Endothelial cell of umbilical vein (primary cell): ENCODE data around the gene PCDH19. TPM values are rescaled to one million over a fixed set of nuclear protein-coding genes. Genes with fewer than 3 reads are reported as not detected.

ENCODE experiments used
- BruUV-seq: library from RNA; stranded (reverse); fragments of 400-500 nt; replicated peaks from 2 replicates; lab custom pipeline; 2021; lab: Mats Ljungman, UMichigan
- CTCF ChIA-PET: fragments of 300-600, 350-600 bp; sonication (Branson Sonifier 250); formaldehyde crosslinking; loops from one replicate; lab custom pipeline; 2021; ENCODE audit warnings: antibody characterized with exemption, inconsistent platforms; lab: Charles Lee
- POLR2A ChIA-PET: fragments of 300-600, 350-600 bp; sonication (Branson Sonifier 250); formaldehyde crosslinking; loops from one replicate; lab custom pipeline; 2021; ENCODE audit warnings: antibody characterized with exemption, inconsistent platforms; lab: Charles Lee
- DNase-seq: peaks from one replicate; pipeline ENCODE4 v3.0.0-alpha.2; 2011; ENCODE audit warnings: low read depth, low spot score
- FAIRE-seq: peaks from 2 replicates; lab custom pipeline; 2011; peaks lifted over from hg19 to GRCh38; lab: Jason Lieb, UNC
- H2AFZ ChIP-seq: 2 replicates; pipeline ENCODE4 v1.6.0; 2012; ENCODE audit warnings: low read depth, low read length, control low read depth, inconsistent platforms
- H3K27ac ChIP-seq: 2 replicates; pipeline ENCODE4 v1.5.1; 2011; ENCODE audit warnings: low read depth, mild to moderate bottlenecking, control low read depth, low read length, moderate library complexity; ENCODE audit not compliant: insufficient read depth
- H3K27me3 ChIP-seq, 2 experiments: 2 replicates each; pipeline versions ENCODE4 v1.6.0 to v1.6.1; 2011; ENCODE audit warnings: low read length in 2 of 2, mixed read lengths in 1 of 2; ENCODE audit not compliant: control insufficient read depth in 2 of 2, insufficient read depth in 2 of 2
- H3K36me3 ChIP-seq, 2 experiments: 2 replicates in 1 of 2; 3 replicates in 1 of 2; pipeline ENCODE4 v1.5.1; 2011; ENCODE audit warnings: low read length in 2 of 2, mild to moderate bottlenecking in 1 of 2, moderate library complexity in 1 of 2; ENCODE audit not compliant: control insufficient read depth in 2 of 2, insufficient read depth in 2 of 2; ENCODE audit errors: extremely low read depth in 1 of 2
- H3K4me1 ChIP-seq: 3 replicates; pipeline ENCODE4 v1.5.1; 2011; ENCODE audit warnings: mild to moderate bottlenecking, low read length; ENCODE audit not compliant: control insufficient read depth, insufficient read depth; ENCODE audit errors: extremely low read depth
- H3K4me2 ChIP-seq: 2 replicates; pipeline ENCODE4 v1.6.1; 2011; ENCODE audit warnings: low read length, control low read depth, mixed read lengths; ENCODE audit not compliant: insufficient read depth
- H3K4me3 ChIP-seq, 3 experiments: fragments of 200-600 bp in 1 of 3; sonication (generic), shearing (Covaris generic) in 1 of 3; replicated peaks in 1 of 3; 2 replicates each; pipeline ENCODE4 v1.5.1; 2011 to 2016; ENCODE audit warnings: control low read depth in 3 of 3, low read length in 3 of 3, mild to moderate bottlenecking in 2 of 3, inconsistent platforms in 1 of 3, low read depth in 1 of 3, moderate library complexity in 1 of 3; ENCODE audit not compliant: insufficient read depth in 1 of 3
- H3K79me2 ChIP-seq: 2 replicates; pipeline ENCODE4 v1.6.0; 2012; ENCODE audit warnings: low read length, inconsistent platforms; ENCODE audit not compliant: control insufficient read depth, insufficient read depth
- H3K9ac ChIP-seq: replicated peaks from 2 replicates; pipeline ENCODE3; 2011; ENCODE audit warnings: low read length, control low read depth; ENCODE audit not compliant: insufficient read depth; ENCODE audit errors: extremely low read depth
- H3K9me1 ChIP-seq: replicated peaks from 3 replicates; pipeline ENCODE4 v1.6.0; 2011; ENCODE audit warnings: mild to moderate bottlenecking, low read length; ENCODE audit not compliant: control insufficient read depth, insufficient read depth; ENCODE audit errors: extremely low read depth
- H3K9me3 ChIP-seq: replicated peaks from 2 replicates; pipeline ENCODE4 v1.5.1; 2012; ENCODE audit warnings: low read length, inconsistent platforms; ENCODE audit not compliant: control insufficient read depth, insufficient read depth
- H4K20me1 ChIP-seq: replicated peaks from 2 replicates; pipeline ENCODE3; 2011; ENCODE audit warnings: mild to moderate bottlenecking, low read length; ENCODE audit not compliant: control insufficient read depth, insufficient read depth; ENCODE audit errors: extremely low read depth
- EZH2 ChIP-seq: IDR thresholded peaks from 2 replicates; pipeline ENCODE4 v1.6.1; 2012; ENCODE audit warnings: borderline replicate concordance, low read depth, mild to moderate bottlenecking, moderate library complexity, low read length, inconsistent platforms; ENCODE audit not compliant: severe bottlenecking
- FOS ChIP-seq: IDR thresholded peaks from 2 replicates; pipeline ENCODE4 v1.6.1; 2011; ENCODE audit warnings: mild to moderate bottlenecking, low read length, moderate library complexity, borderline replicate concordance; ENCODE audit not compliant: insufficient read depth
- GATA2 ChIP-seq: IDR thresholded peaks from 2 replicates; pipeline ENCODE4 v1.7.0; 2011; ENCODE audit warnings: low read depth, mild to moderate bottlenecking, moderate library complexity, mixed read lengths, low read length; ENCODE audit not compliant: insufficient read length, insufficient read depth
- JUN ChIP-seq: IDR thresholded peaks from 2 replicates; pipeline ENCODE4 v1.6.1; 2011; ENCODE audit warnings: borderline replicate concordance, low read depth; ENCODE audit not compliant: insufficient read length, insufficient read depth
- MYC ChIP-seq: IDR thresholded peaks from one replicate; pipeline ENCODE4 v1.6.1; 2011; ENCODE audit warnings: mild to moderate bottlenecking, low read depth, low read length
- POLR2A ChIP-seq: IDR thresholded peaks from 2 replicates; pipeline ENCODE4 v1.6.1; 2012; ENCODE audit warnings: low read depth, mild to moderate bottlenecking, control low read depth, low read length
- POLR2AphosphoS5 ChIP-seq: IDR thresholded peaks from 2 replicates; pipeline ENCODE4 v1.6.1; 2012; ENCODE audit warnings: low read depth, mild to moderate bottlenecking, control low read depth, low read length, moderate library complexity; ENCODE audit not compliant: insufficient read depth
- dilution Hi-C: fragments of 300-500 bp; cut with MboI; formaldehyde crosslinking; loops from one replicate; pipeline ENCODE4 v1.15.0; 2019; ENCODE audit warnings: low sequenced_read_pairs; ENCODE audit not compliant: extremely low pct_ligation_motif_present
- intact Hi-C: fragments of 100-400 bp; cut with micrococcal nuclease; formaldehyde crosslinking; loops from one replicate; pipeline ENCODE4 v1.10.0; 2022
- polyA plus RNA-seq, 4 experiments: library from polyadenylated mRNA; depleted of rRNA in 3 of 4; stranded (reverse) in 3 of 4; unstranded in 1 of 4; fragments of >200 nt; gene quantifications; 2 replicates each; pipeline versions ENCODE4 v1.2.1 to v1.2.3, GENCODE V29; 2011 to 2012; ENCODE audit warnings: missing spikeins in 1 of 4
- total RNA-seq: library from RNA; stranded (reverse); gene quantifications from 2 replicates; pipeline ENCODE4 v1.2.3, GENCODE V29; 2021
- TF ChIP-seq, protein P1 (sequence below): IDR thresholded peaks from 2 replicates; pipeline ENCODE4 v1.6.1; 2011; ENCODE audit not compliant: insufficient read depth, insufficient read length
- TF ChIP-seq, protein P2 (sequence below), 2 donors: IDR thresholded peaks; 1 replicate in 1 of 2; 2 replicates in 1 of 2; pipeline ENCODE4 v1.5.1; 2011; ENCODE audit warnings: low read length in 2 of 2, mild to moderate bottlenecking in 2 of 2, moderate library complexity in 2 of 2, control low read depth in 1 of 2, inconsistent platforms in 1 of 2, low read depth in 1 of 2; ENCODE audit not compliant: insufficient read depth in 1 of 2; ENCODE audit errors: extremely low read depth in 1 of 2

Gene PCDH19
- total and polyA plus RNA-seq, 2 donors (not counting 3 experiments of a cell fraction or from before 2014, with no cell fraction given) = 1.2 to 4.3 TPM

DNA sequence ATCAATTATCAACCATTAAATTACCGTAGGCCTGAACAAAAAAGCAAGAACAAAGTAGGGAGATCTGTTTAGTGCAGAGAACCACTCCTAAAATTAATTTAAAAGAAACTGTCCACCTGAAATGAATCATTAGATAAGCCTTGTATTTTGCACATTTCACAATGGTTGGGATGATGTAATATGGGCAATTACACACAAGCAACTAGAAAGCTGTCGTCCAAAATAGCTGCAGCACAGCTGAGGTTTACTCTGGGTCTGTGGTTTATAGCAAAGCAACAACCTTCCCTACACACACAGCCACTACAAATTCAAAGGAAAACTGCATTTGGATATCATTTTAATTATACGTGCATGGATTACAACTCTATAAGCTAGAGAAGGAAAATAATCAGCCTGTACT, 28.5 kb downstream of the PCDH19 start:
- Histone ChIP-seq H3K4me3 (no peak overlapping the region), H3K36me3 (no peaks in the 10 kb centered on the region), H3K9me3 (no peaks in the 10 kb centered on the region), H3K4me1 (no peaks in the 10 kb centered on the region), H3K27ac (no peak overlapping the region), H2AFZ (no peak overlapping the region), H4K20me1 (no peaks in the 10 kb centered on the region), H3K27me3 (no peaks in the 10 kb centered on the region), H3K79me2 (no peaks in the 10 kb centered on the region), H3K9me1 (no peaks in the 10 kb centered on the region), H3K9ac (no peak overlapping the region), H3K4me2 (no peak overlapping the region)
- BruUV-seq = no TSS peak
- intact Hi-C loops (no loop called here), dilution Hi-C loops (no loop called here)
- no peak for DNase-seq
- ChIA-PET CTCF (no interaction called here), POLR2A (no interaction called here)
- TF ChIP-seq GATA2 = no peak
- no peak for TF ChIP-seq JUN
- no peak for TF ChIP-seq MYC
- no peak for TF ChIP-seq POLR2AphosphoS5
- no peak for TF ChIP-seq FOS
- TF ChIP-seq, protein P1, sequence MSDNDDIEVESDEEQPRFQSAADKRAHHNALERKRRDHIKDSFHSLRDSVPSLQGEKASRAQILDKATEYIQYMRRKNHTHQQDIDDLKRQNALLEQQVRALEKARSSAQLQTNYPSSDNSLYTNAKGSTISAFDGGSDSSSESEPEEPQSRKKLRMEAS = no peak
- TF ChIP-seq, protein P2, sequence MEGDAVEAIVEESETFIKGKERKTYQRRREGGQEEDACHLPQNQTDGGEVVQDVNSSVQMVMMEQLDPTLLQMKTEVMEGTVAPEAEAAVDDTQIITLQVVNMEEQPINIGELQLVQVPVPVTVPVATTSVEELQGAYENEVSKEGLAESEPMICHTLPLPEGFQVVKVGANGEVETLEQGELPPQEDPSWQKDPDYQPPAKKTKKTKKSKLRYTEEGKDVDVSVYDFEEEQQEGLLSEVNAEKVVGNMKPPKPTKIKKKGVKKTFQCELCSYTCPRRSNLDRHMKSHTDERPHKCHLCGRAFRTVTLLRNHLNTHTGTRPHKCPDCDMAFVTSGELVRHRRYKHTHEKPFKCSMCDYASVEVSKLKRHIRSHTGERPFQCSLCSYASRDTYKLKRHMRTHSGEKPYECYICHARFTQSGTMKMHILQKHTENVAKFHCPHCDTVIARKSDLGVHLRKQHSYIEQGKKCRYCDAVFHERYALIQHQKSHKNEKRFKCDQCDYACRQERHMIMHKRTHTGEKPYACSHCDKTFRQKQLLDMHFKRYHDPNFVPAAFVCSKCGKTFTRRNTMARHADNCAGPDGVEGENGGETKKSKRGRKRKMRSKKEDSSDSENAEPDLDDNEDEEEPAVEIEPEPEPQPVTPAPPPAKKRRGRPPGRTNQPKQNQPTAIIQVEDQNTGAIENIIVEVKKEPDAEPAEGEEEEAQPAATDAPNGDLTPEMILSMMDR (IDR thresholded peaks at IDR 0.05; ENCODE audit: extremely low read depth in 1 of 2, insufficient read depth in 1 of 2, low read depth in 1 of 2, low read length in 2 of 2) = no peak
- no peak for TF ChIP-seq POLR2A
- no peak for TF ChIP-seq EZH2
- FAIRE-seq = no peak
